GM23338 (cell line): ENCODE data around the gene KIF22. TPM values are rescaled to one million over a fixed set of nuclear protein-coding genes. Genes with fewer than 3 reads are reported as not detected.

Source experiments
- ATAC-seq: fragments of 200-7000 bp; cut with Tn5 transposase; 3 replicates; pipeline ENCODE4 v1.9.1; 2020
- DNase-seq: peaks from one replicate; pipeline ENCODE4 v3.0.0-alpha.2; 2015; ENCODE audit warnings: low spot score
- H2AFZ ChIP-seq: fragments of 200-600 bp; sonication (generic); 2 replicates; pipeline ENCODE4 v1.8.0; 2016; ENCODE audit warnings: antibody characterized with exemption, mild to moderate bottlenecking, moderate library complexity
- H3F3A ChIP-seq: fragments of 200-600 bp; sonication (generic); replicated peaks from 2 replicates; pipeline ENCODE4 v1.8.0; 2017; ENCODE audit warnings: antibody characterized with exemption, mixed run types, low read depth
- H3K27ac ChIP-seq: fragments of 200-600 bp; sonication (generic); 2 replicates; pipeline ENCODE4 v1.6.1; 2016; ENCODE audit warnings: low read depth
- H3K27me3 ChIP-seq: fragments of 200-600 bp; sonication (generic); 2 replicates; pipeline ENCODE4 v1.8.0; 2016; ENCODE audit warnings: mild to moderate bottlenecking, mixed run types, moderate library complexity; ENCODE audit not compliant: insufficient read depth
- H3K36me3 ChIP-seq: fragments of 200-600 bp; sonication (generic); 2 replicates; pipeline ENCODE4 v1.8.0; 2016; ENCODE audit warnings: mild to moderate bottlenecking; ENCODE audit not compliant: insufficient read depth
- H3K4me1 ChIP-seq: fragments of 200-600 bp; sonication (generic); 2 replicates; pipeline ENCODE4 v1.8.0; 2016; ENCODE audit warnings: mild to moderate bottlenecking, moderate library complexity; ENCODE audit not compliant: insufficient read depth
- H3K4me2 ChIP-seq: fragments of 200-600 bp; sonication (generic); 2 replicates; pipeline ENCODE4 v1.7.1; 2017; ENCODE audit warnings: mixed run types
- H3K4me3 ChIP-seq: fragments of 200-600 bp; sonication (generic); 2 replicates; pipeline ENCODE4 v1.6.1; 2016; ENCODE audit warnings: mixed run types
- H3K79me2 ChIP-seq: fragments of 200-600 bp; sonication (generic); replicated peaks from 2 replicates; pipeline ENCODE4 v1.8.0; 2017; ENCODE audit warnings: mild to moderate bottlenecking; ENCODE audit not compliant: insufficient read depth
- H3K9me2 ChIP-seq: fragments of 200-600 bp; sonication (generic); 2 replicates; pipeline ENCODE4 v1.8.0; 2017; ENCODE audit not compliant: insufficient read depth
- H4K20me1 ChIP-seq: fragments of 200-600 bp; sonication (generic); replicated peaks from 2 replicates; pipeline ENCODE4 v1.8.0; 2017; ENCODE audit warnings: mild to moderate bottlenecking; ENCODE audit not compliant: insufficient read depth
- H3K27ac Mint-ChIP-seq: 2 replicates; pipeline ENCODE4 v1.8.0; 2020; ENCODE audit warnings: inconsistent platforms, mild to moderate bottlenecking, moderate library complexity, mixed read lengths
- H3K27me3 Mint-ChIP-seq: 3 replicates; pipeline ENCODE4 v1.8.0; 2022; ENCODE audit warnings: low read depth, mild to moderate bottlenecking, moderate library complexity, mixed read lengths, inconsistent platforms; ENCODE audit not compliant: insufficient read depth, poor library complexity
- H3K36me3 Mint-ChIP-seq: 3 replicates; pipeline ENCODE4 v1.8.0; 2021; ENCODE audit warnings: low read depth, mild to moderate bottlenecking, inconsistent platforms, moderate library complexity, mixed read lengths
- H3K4me1 Mint-ChIP-seq: 3 replicates; pipeline ENCODE4 v1.8.0; 2020; ENCODE audit warnings: mild to moderate bottlenecking, inconsistent platforms, mixed read lengths
- H3K4me3 Mint-ChIP-seq: 3 replicates; pipeline ENCODE4 v1.8.0; 2021; ENCODE audit warnings: moderate library complexity, mild to moderate bottlenecking, inconsistent platforms, mixed read lengths
- H3K9me3 Mint-ChIP-seq: 3 replicates; pipeline ENCODE4 v1.8.0; 2020; ENCODE audit warnings: moderate library complexity, mild to moderate bottlenecking, inconsistent platforms, mixed read lengths
- CREB1 ChIP-seq: fragments of 250-450 bp; sonication (Bioruptor Pico); IDR thresholded peaks from 2 replicates; pipeline ENCODE4 v1.5.0; 2020; ENCODE audit warnings: low read depth, mild to moderate bottlenecking, moderate library complexity
- EZH2 ChIP-seq: fragments of 200-600 bp; sonication (generic); IDR thresholded peaks from one replicate; pipeline ENCODE4 v1.8.0; 2017; ENCODE audit warnings: antibody characterized with exemption, mild to moderate bottlenecking, low read depth; ENCODE audit not compliant: unreplicated experiment
- EZH2phosphoT487 ChIP-seq: fragments of 200-600 bp; sonication (generic); IDR thresholded peaks from one replicate; pipeline ENCODE4 v1.8.1; 2018; ENCODE audit warnings: antibody characterized with exemption; ENCODE audit not compliant: unreplicated experiment
- JUNB ChIP-seq: IDR thresholded peaks from one replicate; pipeline ENCODE4 v1.6.1; 2016; ENCODE audit warnings: antibody characterized with exemption; ENCODE audit not compliant: unreplicated experiment
- NANOG ChIP-seq: IDR thresholded peaks from 2 replicates; pipeline ENCODE4 v1.6.1; 2016; ENCODE audit warnings: antibody characterized with exemption, borderline replicate concordance
- POLR2AphosphoS5 ChIP-seq: IDR thresholded peaks from 2 replicates; pipeline ENCODE4 v1.6.1; 2016; ENCODE audit warnings: antibody characterized with exemption, low read depth
- STAT1 ChIP-seq: IDR thresholded peaks from one replicate; pipeline ENCODE4 v1.6.1; 2016; ENCODE audit warnings: antibody characterized with exemption; ENCODE audit not compliant: unreplicated experiment
- ZNF114 ChIP-seq: fragments of 250-450 bp; sonication (Bioruptor Pico); IDR thresholded peaks from 2 replicates; pipeline ENCODE4 v1.5.0; 2020; ENCODE audit warnings: mild to moderate bottlenecking, moderate library complexity
- ZNF331 ChIP-seq: fragments of 250-450 bp; sonication (Bioruptor Pico); IDR thresholded peaks from 2 replicates; pipeline ENCODE4 v1.5.0; 2020; ENCODE audit warnings: low read depth, mild to moderate bottlenecking, moderate library complexity
- polyA plus RNA-seq: library from polyadenylated mRNA; unstranded; fragments of >200 nt; fragmentation: Nextera tagmentation; extraction: Ambion mirVana; gene quantifications from 2 replicates; pipeline ENCODE4 v1.2.1, GENCODE V29; 2016
- total RNA-seq: library from RNA; depleted of rRNA; stranded (reverse); fragments of >200 nt; shearing (Covaris generic); gene quantifications from 2 replicates; pipeline ENCODE4 v1.2.3, GENCODE V29; 2014
- TF ChIP-seq, protein P1 (sequence below), 2 experiments: fragments of 200-600 bp in 1 of 2; sonication (generic) in 1 of 2; conservative IDR thresholded peaks; 2 replicates each; pipeline versions ENCODE4 v1.5.1 to v1.6.1; 2016 to 2017; ENCODE audit warnings: antibody characterized with exemption in 2 of 2, low read depth in 2 of 2, mild to moderate bottlenecking in 2 of 2, moderate library complexity in 1 of 2
- TF ChIP-seq, protein P2 (sequence below): IDR thresholded peaks from 2 replicates; pipeline ENCODE4 v1.6.1; 2016; ENCODE audit warnings: antibody characterized with exemption
- TF ChIP-seq, protein P3 (sequence below): fragments of 250-450 bp; sonication (Bioruptor Pico); IDR thresholded peaks from 2 replicates; pipeline ENCODE4 v1.5.0; 2020; ENCODE audit warnings: mild to moderate bottlenecking, moderate library complexity

Gene KIF22
- total and polyA plus RNA-seq, 2 experiments from 2014 or later, result 110 to 192 TPM

DNA sequence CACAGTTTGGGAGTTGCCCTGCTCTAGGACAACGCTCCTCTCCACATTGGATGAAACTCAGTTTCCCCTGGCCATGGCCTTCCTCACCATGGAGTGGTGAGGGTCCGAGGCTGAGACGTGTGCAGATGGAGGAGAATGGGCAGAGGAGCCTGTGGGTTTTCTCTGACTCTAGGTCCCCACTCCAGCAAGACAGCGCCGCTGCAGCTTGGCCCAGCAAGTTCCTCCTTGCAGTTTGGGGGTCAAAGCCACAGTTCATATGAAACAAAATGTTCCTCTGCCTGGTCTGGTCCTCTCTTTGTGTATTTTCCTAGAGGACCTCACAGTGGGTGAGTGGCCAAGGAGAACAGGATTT lies 47.1 kb upstream of the KIF22 start (continued):
- TF ChIP-seq, protein P1, sequence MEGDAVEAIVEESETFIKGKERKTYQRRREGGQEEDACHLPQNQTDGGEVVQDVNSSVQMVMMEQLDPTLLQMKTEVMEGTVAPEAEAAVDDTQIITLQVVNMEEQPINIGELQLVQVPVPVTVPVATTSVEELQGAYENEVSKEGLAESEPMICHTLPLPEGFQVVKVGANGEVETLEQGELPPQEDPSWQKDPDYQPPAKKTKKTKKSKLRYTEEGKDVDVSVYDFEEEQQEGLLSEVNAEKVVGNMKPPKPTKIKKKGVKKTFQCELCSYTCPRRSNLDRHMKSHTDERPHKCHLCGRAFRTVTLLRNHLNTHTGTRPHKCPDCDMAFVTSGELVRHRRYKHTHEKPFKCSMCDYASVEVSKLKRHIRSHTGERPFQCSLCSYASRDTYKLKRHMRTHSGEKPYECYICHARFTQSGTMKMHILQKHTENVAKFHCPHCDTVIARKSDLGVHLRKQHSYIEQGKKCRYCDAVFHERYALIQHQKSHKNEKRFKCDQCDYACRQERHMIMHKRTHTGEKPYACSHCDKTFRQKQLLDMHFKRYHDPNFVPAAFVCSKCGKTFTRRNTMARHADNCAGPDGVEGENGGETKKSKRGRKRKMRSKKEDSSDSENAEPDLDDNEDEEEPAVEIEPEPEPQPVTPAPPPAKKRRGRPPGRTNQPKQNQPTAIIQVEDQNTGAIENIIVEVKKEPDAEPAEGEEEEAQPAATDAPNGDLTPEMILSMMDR (conservative IDR thresholded peaks at IDR 0.05; ENCODE audit: low read depth in 2 of 2), result no peak
- TF ChIP-seq, protein P2, sequence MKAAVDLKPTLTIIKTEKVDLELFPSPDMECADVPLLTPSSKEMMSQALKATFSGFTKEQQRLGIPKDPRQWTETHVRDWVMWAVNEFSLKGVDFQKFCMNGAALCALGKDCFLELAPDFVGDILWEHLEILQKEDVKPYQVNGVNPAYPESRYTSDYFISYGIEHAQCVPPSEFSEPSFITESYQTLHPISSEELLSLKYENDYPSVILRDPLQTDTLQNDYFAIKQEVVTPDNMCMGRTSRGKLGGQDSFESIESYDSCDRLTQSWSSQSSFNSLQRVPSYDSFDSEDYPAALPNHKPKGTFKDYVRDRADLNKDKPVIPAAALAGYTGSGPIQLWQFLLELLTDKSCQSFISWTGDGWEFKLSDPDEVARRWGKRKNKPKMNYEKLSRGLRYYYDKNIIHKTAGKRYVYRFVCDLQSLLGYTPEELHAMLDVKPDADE, result no peak

DNA sequence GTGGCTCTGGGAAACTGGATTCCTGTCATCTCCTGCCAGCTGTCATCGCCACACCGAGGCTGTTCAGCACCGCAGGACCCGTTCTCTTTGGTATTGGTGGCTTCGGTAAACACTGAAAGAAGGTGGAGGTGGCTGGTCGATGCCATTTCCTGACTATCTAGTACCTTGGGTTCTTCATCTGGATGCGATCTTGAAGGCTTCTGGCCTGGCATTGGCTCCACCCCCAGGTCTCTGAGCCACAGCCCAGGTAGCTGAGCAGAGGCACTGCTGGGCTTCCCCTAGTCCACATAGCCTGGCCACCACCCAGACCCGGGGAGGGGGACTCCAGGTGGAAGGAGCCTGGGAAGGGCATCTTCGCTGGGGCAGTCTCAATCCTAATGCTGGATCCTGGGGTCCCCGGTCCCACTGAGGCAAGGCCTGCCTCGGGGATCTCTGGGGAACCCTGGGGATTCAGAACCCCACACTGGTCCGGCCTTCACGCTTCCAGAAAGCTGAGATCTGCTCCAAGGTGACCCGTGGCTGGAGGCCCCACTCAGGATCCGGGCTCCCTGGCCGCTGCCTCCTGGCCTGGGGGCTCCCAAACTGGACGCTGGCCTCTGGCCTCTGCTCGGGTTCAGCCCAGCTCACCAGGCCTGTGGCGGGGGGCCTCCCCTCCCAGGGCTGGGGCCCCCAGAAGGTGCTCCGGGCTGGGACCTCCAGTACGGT lies 46.6 kb upstream of the KIF22 start:
- no peak overlapping the region for H3K4me3 ChIP-seq
- H3K27me3 ChIP-seq, result no peaks in the 10 kb centered on the region
- Mint-ChIP-seq H3K9me3 (peaks cover 35% of the 10 kb centered on the region), H3K36me3 (peaks cover 42% of the 10 kb centered on the region), H3K4me3 (no peak overlapping the region), H3K4me1 (peaks cover 3% of the 10 kb centered on the region), H3K27me3 (peaks cover 57% of the 10 kb centered on the region), H3K27ac (no peak overlapping the region)
- H3K79me2 ChIP-seq, result no peaks in the 10 kb centered on the region
- peaks cover 21% of the 10 kb centered on the region for H4K20me1 ChIP-seq
- DNase-seq (peak; percentile 35), ATAC-seq (peak; percentile 34)
- H3K36me3 ChIP-seq, result no peaks in the 10 kb centered on the region
- peaks cover 47% of the 10 kb centered on the region for H3F3A ChIP-seq
- H2AFZ ChIP-seq, result no peak overlapping the region
- peaks cover 3% of the 10 kb centered on the region; the same call in 1 of the 2 replicates for H3K4me1 ChIP-seq
- H3K9me2 ChIP-seq, result no peaks in the 10 kb centered on the region
- H3K27ac ChIP-seq, result 0 out of 2 replicates have a peak overlapping the region, but pooled peaks have one; percentile 55
- H3K4me2 ChIP-seq, result no peak overlapping the region
- TF ChIP-seq ZNF331 (CRISPR knock-in tag), result no peak
- no peak for TF ChIP-seq EZH2phosphoT487
- TF ChIP-seq EZH2, result no peak
- no peak for TF ChIP-seq CREB1 (CRISPR knock-in tag)
- TF ChIP-seq, protein P1 (conservative IDR thresholded peaks at IDR 0.05; ENCODE audit: low read depth in 2 of 2), result no peak
- TF ChIP-seq JUNB, result no peak
- TF ChIP-seq STAT1, result no peak
- no peak for TF ChIP-seq NANOG
- TF ChIP-seq POLR2AphosphoS5, result no peak
- TF ChIP-seq, protein P3, sequence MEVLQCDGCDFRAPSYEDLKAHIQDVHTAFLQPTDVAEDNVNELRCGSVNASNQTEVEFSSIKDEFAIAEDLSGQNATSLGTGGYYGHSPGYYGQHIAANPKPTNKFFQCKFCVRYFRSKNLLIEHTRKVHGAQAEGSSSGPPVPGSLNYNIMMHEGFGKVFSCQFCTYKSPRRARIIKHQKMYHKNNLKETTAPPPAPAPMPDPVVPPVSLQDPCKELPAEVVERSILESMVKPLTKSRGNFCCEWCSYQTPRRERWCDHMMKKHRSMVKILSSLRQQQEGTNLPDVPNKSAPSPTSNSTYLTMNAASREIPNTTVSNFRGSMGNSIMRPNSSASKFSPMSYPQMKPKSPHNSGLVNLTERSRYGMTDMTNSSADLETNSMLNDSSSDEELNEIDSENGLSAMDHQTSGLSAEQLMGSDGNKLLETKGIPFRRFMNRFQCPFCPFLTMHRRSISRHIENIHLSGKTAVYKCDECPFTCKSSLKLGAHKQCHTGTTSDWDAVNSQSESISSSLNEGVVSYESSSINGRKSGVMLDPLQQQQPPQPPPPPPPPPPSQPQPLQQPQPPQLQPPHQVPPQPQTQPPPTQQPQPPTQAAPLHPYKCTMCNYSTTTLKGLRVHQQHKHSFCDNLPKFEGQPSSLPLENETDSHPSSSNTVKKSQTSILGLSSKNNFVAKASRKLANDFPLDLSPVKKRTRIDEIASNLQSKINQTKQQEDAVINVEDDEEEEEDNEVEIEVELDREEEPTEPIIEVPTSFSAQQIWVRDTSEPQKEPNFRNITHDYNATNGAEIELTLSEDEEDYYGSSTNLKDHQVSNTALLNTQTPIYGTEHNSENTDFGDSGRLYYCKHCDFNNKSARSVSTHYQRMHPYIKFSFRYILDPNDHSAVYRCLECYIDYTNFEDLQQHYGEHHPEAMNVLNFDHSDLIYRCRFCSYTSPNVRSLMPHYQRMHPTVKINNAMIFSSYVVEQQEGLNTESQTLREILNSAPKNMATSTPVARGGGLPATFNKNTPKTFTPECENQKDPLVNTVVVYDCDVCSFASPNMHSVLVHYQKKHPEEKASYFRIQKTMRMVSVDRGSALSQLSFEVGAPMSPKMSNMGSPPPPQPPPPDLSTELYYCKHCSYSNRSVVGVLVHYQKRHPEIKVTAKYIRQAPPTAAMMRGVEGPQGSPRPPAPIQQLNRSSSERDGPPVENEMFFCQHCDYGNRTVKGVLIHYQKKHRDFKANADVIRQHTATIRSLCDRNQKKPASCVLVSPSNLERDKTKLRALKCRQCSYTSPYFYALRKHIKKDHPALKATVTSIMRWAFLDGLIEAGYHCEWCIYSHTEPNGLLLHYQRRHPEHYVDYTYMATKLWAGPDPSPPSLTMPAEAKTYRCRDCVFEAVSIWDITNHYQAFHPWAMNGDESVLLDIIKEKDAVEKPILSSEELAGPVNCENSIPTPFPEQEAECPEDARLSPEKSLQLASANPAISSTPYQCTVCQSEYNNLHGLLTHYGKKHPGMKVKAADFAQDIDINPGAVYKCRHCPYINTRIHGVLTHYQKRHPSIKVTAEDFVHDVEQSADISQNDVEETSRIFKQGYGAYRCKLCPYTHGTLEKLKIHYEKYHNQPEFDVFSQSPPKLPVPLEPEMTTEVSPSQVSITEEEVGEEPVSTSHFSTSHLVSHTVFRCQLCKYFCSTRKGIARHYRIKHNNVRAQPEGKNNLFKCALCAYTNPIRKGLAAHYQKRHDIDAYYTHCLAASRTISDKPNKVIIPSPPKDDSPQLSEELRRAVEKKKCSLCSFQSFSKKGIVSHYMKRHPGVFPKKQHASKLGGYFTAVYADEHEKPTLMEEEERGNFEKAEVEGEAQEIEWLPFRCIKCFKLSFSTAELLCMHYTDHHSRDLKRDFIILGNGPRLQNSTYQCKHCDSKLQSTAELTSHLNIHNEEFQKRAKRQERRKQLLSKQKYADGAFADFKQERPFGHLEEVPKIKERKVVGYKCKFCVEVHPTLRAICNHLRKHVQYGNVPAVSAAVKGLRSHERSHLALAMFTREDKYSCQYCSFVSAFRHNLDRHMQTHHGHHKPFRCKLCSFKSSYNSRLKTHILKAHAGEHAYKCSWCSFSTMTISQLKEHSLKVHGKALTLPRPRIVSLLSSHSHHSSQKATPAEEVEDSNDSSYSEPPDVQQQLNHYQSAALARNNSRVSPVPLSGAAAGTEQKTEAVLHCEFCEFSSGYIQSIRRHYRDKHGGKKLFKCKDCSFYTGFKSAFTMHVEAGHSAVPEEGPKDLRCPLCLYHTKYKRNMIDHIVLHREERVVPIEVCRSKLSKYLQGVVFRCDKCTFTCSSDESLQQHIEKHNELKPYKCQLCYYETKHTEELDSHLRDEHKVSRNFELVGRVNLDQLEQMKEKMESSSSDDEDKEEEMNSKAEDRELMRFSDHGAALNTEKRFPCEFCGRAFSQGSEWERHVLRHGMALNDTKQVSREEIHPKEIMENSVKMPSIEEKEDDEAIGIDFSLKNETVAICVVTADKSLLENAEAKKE (CRISPR knock-in tag), result no peak
- TF ChIP-seq, protein P2, result no peak
- no peak for TF ChIP-seq ZNF114
